HL-60 (cell line): ENCODE measurements around the gene MED13L.

Source experiments
- DNase-seq, 2 experiments: peaks; one replicate each; pipeline ENCODE4 v3.0.0-alpha.2; 2010 to 2020; ENCODE audit warnings: low read depth in 1 of 2, low spot score in 1 of 2
- H3K27ac ChIP-seq: fragments of 250-450 bp; sonication (Bioruptor Pico); replicated peaks from 2 replicates; pipeline ENCODE4 v1.5.1; 2020; ENCODE audit warnings: mild to moderate bottlenecking, moderate library complexity
- H3K27me3 ChIP-seq: fragments of 250-450 bp; sonication (Bioruptor Pico); 2 replicates; pipeline ENCODE4 v1.5.1; 2021; ENCODE audit warnings: mild to moderate bottlenecking, moderate library complexity; ENCODE audit not compliant: insufficient read depth, poor library complexity, severe bottlenecking
- H3K4me3 ChIP-seq: replicated peaks from 2 replicates; pipeline ENCODE4 v1.5.1; 2011; ENCODE audit warnings: mild to moderate bottlenecking, control low read depth, low read length; ENCODE audit not compliant: insufficient read depth
- CTCF ChIP-seq: IDR thresholded peaks from one replicate; pipeline ENCODE4 v1.5.1; 2011; ENCODE audit warnings: low read length, control low read depth, inconsistent platforms; ENCODE audit not compliant: insufficient read depth
- GABPA ChIP-seq: IDR thresholded peaks from 2 replicates; pipeline ENCODE4 v1.6.1; 2012; ENCODE audit warnings: low read depth
- POLR2AphosphoS5 ChIP-seq: IDR thresholded peaks from 2 replicates; pipeline ENCODE4 v1.6.1; 2012; ENCODE audit warnings: low read depth
- REST ChIP-seq: IDR thresholded peaks from 2 replicates; pipeline ENCODE4 v1.6.1; 2012; ENCODE audit warnings: low read depth; ENCODE audit not compliant: insufficient replicate concordance
- SPI1 ChIP-seq: IDR thresholded peaks from 2 replicates; pipeline ENCODE4 v1.6.1; 2012; ENCODE audit warnings: low read depth, mild to moderate bottlenecking, borderline replicate concordance

MED13L gene

GRCh38 chr12:116059904-116060303, 217.6 kb downstream of the MED13L start:
- TF ChIP-seq SPI1 (no peak), GABPA (no peak), REST (no peak), POLR2AphosphoS5 (no peak), CTCF (no peak)
- no peak overlapping the region for H3K4me3 ChIP-seq
- no peak overlapping the region for H3K27ac ChIP-seq
- H3K27me3 ChIP-seq = no peaks in the 10 kb centered on the region
- no peak for DNase-seq

- TF ChIP-seq POLR2AphosphoS5 = no peak
- no peak for TF ChIP-seq REST
- no peak for TF ChIP-seq GABPA
- no peak for TF ChIP-seq SPI1
- no peak for TF ChIP-seq CTCF
- no peak for DNase-seq
- Histone ChIP-seq H3K27ac (no peak overlapping the region), H3K4me3 (no peak overlapping the region), H3K27me3 (no peaks in the 10 kb centered on the region)
Measured at GRCh38 chr12:116058574-116058973, 218.9 kb downstream of the MED13L start.

GRCh38 chr12:116057356-116057755, 220.1 kb downstream of the MED13L start:
- TF ChIP-seq POLR2AphosphoS5 (no peak), CTCF (no peak), SPI1 (no peak), GABPA (no peak)
- no peak overlapping the region for H3K4me3 ChIP-seq
- no peak overlapping the region for H3K27ac ChIP-seq
- no peaks in the 10 kb centered on the region for H3K27me3 ChIP-seq
- DNase-seq = no peak

- no peak overlapping the region for H3K4me3 ChIP-seq
- H3K27me3 ChIP-seq = no peaks in the 10 kb centered on the region
- no peak for DNase-seq
- no peak overlapping the region for H3K27ac ChIP-seq
- TF ChIP-seq CTCF (no peak), SPI1 (no peak), REST (no peak), POLR2AphosphoS5 (no peak), GABPA (no peak)
Measured at GRCh38 chr12:116055895-116056607, 221.4 kb downstream of the MED13L start.
